Measurements from ENCODE around the gene SPDYE1. TPM values are rescaled to one million over a fixed set of nuclear protein-coding genes. Genes with fewer than 3 reads are reported as not detected.
"Not testable (repeated sequence)": the region's sequence is repeated elsewhere in the genome, so short reads cannot be mapped to it uniquely, and the experiment has no call there.

SPDYE1 gene
- total RNA-seq, 1 donor from 2014 or later: not detected

DNA sequence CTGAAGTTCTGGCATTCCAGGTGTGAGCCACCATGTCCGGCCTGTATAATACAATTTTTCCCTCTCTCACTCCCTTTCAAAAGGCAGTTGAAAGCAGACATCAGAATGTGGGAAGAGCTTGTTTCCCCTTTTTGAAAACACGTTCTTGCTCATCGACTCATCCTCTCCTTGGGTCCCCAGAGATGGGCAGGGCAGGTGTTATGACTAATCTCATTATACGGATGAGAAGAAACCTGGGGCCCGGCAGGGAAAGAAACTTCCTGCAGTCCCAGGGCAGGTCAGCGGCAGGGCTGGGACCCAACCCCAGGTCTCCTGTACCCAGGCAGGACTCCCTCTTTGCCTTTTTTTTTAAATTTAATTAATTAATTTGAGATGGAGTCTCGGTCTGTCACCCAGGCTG, 4.8 kb upstream of the SPDYE1 start:
- not testable (repeated sequence) for DNase-seq (ENCODE audit: low read depth in 2 of 2)

DNA sequence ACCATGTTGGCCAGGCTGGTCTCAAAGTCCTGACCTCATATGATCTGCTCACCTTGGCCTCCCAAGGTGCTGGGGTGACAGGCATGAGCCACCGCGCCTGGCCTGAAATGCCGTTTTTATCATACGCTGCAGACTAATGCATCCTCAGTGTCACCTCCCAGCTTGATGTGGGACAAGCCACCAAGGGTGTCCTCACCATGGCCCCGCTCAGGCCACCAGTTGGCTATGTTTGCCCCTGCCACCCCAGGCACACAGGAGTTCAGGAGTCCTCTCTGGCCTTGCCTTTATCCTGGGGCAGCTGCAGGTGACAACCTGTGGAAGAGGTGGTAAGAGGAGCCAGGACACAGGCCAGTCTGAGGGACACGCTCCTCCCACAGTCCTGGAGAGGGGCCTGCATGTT, 3.0 kb upstream of the SPDYE1 start:
- DNase-seq (ENCODE audit: low read depth in 2 of 2): not testable (repeated sequence)

DNA sequence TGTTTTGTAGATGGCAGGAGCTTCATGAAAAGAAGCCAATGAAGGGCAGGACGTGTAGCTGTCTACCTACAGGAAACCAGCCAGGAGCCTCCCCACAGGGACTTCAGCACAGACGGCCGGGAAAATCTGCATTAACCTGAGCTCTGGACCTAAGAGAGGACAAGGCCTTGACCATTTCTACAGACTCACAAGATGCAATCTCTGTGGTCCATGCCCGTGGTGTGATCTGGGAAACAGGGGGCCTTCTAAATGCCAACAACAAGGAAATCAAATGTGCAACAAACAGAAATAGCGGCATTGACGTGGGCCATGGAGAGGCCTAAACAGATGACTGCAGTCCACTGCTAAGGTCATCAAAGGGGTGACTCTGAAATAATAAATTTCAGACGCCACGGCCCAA, 14.4 kb downstream of the SPDYE1 start:
- not testable (repeated sequence) for DNase-seq (ENCODE audit: low read depth in 2 of 2)

DNA sequence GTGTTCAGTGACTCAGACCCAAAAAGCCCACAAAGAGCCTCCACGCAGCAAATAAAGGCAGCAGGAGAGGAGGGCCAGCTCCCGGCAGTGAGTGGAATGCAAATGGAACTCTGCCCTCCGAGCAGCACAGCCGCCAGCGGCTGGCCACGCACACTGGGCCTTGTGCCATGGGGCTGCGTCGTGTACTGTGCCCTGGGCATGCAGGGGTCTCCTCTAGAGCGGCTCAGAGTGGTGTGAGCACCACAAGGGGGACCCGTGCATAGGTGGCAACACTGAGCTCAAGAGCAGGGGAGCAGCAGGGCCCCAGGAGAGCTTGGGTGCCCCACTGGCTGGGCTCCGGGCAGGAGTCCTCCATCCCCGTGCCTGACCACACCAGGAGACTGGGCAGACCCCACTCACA, 17.4 kb downstream of the SPDYE1 start:
- DNase-seq (ENCODE audit: low read depth in 2 of 2): not testable (repeated sequence)

DNA sequence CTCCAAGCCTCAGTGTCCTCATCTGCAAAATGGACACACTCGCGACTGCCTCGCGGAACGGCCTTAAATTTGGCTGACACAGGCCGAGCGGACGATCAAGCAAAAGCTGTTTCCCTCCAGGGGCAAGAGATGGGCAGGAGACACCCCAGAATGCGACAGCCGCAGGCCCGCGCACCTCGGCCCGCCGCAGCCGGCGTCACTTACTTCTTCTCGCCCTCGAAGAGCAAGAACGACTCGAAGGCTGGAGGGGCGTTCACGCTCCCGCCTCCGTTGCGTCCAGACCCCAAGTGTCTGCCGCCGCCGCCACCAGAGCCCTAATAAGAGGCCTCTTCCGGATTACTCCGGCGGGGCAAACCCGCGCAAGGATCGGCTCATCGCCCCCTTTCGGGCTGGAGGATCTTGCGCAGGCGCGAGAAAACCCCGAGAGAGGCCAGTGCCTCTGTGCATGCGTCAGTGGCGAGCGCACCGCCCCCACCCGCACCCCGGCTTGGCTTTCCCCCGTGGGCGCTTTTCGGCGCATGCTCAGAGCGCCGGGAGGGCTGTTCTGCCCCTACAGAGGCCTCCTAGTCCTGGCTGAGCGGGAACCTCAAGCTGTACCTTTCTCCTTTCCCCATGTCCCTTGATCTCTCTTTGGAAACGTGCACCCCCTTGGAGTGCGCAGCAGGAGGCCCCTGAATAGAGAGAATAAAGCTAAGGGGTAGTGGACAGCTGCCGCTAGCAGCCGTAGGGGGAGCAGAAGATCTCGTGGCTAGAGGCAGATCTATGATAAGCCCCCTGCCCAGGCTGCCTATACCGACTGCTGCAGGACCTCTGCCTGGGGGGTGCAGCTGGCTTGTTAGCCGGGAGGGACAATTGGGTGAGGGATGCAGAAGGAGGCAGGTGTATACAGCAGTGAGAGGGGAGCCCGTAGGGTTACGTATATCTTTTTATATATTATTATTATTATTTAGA, 21.4 kb downstream of the SPDYE1 start:
- DNase-seq (ENCODE audit: low read depth in 2 of 2): peak; percentile 94

DNA sequence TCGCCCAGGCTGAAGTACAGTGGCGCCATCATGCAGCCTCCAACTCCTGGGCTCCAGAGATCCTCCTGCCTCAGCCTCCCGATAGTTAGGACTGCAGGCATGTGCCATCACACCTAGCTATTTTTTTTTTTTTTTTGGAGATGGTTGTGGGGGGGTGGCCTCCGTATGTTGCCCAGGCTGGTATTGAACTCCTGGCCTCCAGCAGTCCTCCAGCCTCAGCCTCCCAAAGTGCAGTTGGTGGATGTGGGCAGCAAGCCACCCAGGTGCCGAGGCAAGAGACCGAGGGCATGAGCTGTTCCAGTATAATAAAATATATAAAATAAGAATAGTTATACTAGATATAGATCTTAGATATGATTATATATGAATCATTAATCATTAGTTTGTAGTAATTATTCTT, 22.1 kb downstream of the SPDYE1 start:
- DNase-seq (ENCODE audit: low read depth in 2 of 2): not testable (repeated sequence)

DNA sequence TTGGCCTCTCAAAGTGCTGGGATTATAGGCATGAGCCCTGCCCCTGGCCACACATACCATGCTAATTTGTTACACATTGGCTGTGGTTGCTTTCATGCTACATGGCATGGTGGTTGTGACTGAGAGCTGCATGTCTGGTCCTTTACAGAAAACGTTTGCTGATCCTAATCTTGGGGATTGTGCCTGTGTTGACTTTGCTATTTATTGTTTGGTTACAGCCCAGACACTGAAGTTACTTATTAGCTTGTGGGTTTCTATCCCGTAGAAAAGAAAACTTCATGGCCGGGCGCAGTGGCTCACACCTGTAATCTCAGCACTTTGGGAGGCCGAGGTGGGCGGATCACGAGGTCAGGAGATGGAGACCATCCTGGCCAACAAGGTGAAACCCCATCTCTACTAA, 24.4 kb downstream of the SPDYE1 start:
- DNase-seq (ENCODE audit: low read depth in 2 of 2): not testable (repeated sequence)

DNA sequence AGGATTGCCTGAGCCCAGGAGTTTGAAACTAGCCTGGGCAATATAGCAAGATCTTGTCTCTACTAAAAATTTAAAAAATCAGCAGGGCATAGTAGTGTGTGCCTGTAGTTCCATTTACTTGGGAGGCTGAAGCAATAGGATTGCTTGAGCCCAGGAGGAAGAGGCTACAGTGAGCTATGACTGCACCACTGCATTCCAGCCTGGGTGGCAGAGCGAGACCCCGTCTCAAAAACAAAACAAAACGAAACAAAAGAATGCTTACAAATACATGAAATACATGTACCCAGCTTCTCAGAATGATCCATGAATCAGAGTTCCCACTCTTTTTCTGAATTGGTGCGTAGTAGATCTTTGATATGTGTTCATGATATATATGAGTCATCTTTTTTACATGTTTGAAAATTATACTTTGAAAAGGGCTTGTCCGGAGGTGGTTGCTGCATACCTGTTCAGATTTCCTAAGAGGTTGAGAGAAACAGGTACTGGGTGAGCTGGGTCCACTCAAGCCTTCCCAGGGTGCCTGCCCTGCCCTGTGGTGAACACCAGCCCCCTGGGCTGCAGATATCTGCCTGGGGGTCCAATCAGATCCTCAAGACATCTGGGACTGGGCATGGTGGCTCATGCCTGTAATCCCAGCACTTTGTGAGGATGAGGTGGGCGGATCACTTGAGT, 25.2 kb downstream of the SPDYE1 start:
- DNase-seq (ENCODE audit: low read depth in 2 of 2): not testable (repeated sequence)

DNA sequence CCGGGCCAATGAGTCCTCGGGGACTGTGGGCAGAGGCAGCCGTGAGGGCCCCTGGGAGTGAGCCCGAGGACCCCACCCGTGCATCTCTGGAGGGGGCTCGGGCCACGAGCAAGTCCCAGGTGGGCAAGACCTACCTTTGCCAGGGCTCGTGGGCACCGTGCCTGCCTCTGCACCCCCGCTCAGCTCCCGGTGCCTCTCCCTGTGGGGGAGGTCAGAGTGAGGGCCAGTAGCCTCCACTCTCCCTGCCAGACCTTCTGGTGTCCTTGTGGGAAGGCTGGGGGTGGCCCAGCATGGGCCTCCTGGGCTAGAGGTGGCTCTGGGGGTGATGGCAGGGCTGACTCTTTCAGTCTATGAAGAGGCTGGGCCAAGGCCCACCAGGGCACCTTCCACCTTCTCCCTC, 31.7 kb downstream of the SPDYE1 start:
- not testable (repeated sequence) for DNase-seq (ENCODE audit: low read depth in 2 of 2)

DNA sequence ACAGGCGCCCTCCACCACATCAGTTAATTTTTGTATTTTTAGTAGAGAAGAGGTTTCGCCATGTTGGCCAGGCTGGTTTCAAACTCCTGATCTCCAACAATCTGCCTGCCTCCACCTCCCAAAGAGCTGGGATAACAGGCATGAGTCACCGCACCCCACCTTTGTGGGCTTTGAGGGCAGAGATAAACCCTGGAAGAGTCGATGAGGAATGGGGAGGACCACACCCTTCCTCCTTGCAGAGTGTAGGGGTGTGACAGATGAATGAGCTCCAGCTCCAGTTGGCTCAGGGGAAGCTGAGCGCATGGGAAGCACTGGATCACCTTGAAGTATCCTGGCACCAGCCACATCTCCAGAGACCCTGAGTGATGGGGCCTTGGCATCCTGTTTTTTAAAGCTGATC, 32.3 kb downstream of the SPDYE1 start:
- not testable (repeated sequence) for DNase-seq (ENCODE audit: low read depth in 2 of 2)

DNA sequence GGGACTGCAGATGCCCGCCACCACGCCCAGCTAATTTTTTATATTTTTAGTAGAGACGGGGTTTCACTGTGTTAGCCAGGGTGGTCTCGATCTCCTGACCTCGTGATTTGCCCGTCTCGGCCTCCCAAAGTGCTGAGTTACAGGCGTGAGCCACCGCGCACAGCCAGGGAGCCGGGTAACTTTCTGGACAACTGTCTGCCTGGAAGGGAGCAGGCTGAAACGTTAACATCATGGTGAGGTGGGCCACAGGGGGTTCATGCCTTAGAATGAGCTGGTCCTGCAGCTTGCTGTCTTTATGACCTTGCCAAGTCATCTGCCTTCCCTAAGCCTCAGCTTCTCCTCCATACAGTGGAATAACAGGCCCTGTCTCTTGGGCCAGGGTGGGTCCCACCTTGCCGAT, 33.6 kb downstream of the SPDYE1 start:
- DNase-seq (ENCODE audit: low read depth in 2 of 2): not testable (repeated sequence)

DNA sequence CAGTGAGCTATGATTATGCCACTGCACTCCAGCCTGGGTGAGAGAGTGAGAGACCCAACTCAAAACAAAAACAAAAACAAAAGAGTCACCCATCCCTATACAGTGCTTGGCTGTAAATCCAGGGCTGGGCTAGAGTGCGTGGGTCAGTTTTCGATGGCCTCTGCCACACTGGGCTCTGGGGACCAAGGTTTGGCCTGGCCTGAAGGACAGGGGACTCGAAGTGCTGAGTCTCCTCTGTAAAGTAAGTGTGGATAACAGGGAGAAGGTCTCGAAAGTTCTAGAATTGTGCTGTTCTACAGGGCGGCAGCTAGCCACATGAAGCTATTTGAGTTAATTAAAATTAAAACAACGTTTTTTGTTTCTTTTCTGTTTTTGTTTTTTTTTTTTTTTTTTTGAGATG, 34.3 kb downstream of the SPDYE1 start:
- DNase-seq (ENCODE audit: low read depth in 2 of 2): not testable (repeated sequence)

DNA sequence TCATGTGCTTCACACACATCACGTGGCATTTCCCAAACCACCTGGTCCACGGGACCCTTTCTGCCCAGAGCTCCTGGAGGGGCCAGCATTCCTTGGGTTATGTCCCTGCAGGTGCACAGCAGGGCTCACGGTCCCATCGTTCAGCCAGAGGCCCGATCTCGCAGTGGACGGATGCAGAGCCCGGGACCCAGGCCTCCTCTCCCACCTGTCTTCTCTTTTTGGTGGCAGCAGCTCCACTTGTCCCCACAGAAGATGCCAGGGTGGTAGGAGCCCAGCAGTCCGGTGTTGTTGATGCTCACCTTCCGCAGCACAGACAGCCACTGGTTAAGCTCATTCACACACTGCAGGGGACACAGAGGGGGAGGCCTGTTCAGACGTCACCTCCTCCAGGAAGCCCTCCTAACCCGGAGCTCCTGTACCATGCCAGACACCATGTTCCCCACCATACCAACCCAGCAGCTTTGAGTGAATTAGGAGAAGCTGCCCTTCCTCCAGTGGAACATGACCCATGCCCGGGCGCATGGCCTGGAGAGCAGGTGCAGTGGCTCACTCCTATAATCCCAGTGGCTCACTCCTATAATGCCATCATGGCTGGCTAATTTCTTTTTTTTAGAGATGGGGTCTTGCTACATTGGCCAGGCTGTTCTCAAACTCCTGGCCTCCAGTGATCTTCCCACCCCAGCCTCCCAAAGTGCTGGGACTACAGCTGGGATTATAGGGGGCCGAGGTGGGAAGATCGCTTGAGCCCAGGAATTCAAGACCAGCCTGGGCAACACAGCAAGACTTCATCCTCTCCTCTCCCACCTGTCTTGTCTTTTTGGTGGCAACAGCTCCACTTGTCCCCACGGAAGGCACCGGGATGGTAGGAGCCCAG, 36.5 kb downstream of the SPDYE1 start:
- not testable (repeated sequence) for DNase-seq (ENCODE audit: low read depth in 2 of 2)

DNA sequence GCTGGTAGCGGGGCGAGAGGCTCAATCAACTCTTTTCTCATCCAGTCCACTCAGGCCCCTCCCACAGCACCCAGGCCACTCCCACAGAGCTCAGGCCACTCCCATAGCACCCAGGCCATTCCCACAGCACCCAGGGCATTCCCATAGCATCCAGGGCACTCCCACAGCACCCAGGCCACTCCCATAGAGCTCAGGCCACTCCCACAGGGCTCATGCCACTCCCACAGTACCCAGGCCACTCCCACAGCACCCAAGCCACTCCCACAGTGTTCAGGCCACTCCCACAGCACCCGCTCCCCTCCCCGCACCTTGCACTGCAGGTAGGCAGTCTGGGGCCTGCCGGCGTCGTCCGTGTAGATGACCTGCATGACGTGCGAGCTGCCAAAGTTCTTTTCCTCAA, 38.7 kb downstream of the SPDYE1 start:
- DNase-seq (ENCODE audit: low read depth in 2 of 2): peak; percentile 37 to 46

DNA sequence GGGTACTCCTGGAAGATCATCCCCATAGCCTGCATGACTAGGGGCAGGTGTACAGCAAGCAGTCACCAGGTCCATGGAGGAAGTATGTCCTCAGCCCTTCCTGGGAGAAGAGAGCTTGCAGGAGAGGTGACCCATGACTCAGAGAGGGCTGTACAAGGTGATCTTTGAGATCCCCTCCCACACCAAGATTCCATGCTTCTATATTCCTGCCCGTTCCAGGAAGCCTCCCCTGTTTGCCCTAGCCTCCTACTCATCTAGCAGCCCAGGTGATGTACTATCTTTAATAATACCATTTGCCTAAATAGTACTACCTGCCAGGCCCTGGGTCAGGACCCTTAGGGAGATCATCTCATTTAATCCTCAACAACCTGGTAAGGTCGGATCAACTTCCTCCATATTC, 40.3 kb downstream of the SPDYE1 start:
- DNase-seq (ENCODE audit: low read depth in 2 of 2): not testable (repeated sequence)

DNA sequence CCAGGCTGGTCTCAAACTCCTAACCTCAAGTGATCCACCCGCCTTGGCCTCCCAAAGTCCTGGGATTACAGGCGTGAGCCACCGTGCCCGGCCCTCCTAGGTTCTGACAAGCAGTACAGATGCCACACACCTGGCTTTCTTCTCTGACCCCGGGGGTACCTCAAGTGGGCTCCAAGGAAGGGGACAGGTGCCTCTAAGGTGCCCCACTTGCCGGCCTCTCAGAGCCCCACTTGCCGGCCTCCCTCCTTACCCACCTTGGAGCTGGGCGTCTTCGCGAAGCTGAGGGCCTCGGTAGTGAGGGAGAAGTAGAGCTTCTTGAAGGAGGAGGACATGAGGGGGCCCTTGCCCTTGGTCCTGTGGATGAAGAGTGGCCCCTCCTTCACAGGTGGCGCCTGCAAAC, 40.9 kb downstream of the SPDYE1 start:
- DNase-seq (ENCODE audit: low read depth in 2 of 2): not testable (repeated sequence)

DNA sequence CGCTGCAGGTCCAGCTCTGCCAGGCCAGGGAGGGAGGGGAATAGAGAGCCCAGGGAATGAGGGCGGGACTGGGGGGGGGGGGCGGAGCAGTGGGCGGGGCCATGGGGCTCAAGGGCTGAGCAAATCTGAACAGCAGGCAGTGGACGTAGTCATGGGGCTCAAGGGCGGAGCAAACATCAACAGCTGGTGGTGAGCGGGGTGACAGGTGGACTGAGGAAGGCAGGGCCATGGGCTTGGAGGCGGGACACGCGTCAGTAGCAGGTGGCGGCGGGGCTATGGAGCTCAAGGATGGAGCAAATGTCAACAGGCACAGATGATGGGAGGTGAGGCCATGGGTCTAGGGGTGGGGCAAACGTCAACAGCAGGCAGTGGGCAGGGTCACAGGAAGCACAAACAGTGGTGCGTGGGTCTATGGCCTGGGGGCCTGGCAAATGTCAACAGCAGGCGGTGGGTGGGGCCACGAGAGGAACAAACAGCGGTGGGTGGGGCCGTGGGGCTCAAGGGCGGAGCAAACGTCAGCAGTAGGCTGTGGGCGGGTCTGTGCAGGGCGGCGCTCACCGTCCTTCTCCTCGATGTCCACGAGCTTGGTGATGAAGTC, 41.4 kb downstream of the SPDYE1 start:
- peak; percentile 31 to 72 for DNase-seq (ENCODE audit: low read depth in 2 of 2)

DNA sequence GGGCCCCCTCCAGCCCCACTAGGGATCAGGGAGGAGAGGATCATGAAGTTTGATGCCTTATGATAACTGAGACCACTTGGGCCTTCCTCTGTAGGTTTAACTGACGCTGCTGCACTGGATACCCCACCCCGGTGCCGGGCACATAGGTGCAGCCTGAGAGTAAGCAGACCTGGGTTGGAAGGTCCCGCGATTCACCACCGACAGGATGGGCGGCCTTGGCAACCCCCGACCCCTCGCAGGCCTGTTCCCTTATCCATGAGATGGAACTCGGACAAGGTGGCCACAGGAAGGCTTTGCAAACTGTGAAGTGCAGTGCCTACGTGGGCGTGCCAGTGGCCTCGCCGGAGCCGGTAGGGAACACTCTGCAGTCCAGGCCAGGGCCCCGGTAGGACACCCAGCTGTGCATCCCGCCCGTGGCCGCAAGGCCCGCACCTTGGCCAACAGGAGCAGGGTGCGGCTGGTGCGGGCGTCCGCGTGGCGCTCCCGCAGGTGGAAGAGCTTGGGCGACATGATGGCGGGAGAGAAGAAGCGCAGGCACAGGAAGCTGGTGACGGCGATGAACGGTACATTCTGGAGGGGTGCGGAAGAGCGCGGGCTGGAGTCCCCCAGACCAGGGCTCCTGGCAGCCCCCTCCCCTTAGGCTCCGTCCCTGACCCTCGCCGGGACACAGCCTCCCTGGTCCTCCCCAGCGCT, 42.2 kb downstream of the SPDYE1 start:
- DNase-seq (ENCODE audit: low read depth in 2 of 2): not testable (repeated sequence)

DNA sequence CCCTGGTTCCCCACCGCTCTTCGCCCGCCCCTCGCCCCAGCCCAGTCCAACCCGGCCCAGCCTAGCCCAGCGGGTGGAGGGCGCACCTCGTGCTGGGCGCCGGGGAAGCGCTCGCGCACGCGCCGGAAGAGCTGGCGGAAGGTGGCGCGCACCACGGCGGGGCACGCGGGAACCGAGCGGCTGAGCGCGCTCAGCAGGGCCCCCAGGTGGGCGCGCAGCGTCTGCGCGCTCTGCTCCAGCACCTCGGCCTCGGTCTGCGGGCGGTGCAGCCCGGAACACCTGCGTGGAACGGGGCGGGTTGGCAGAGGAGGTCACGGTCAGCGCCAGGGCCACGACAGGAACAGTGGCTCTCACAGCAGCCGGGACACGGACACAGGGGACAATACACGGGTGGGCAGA, 42.8 kb downstream of the SPDYE1 start:
- DNase-seq (ENCODE audit: low read depth in 2 of 2): peak in 1 of 2 donors; percentile 23

DNA sequence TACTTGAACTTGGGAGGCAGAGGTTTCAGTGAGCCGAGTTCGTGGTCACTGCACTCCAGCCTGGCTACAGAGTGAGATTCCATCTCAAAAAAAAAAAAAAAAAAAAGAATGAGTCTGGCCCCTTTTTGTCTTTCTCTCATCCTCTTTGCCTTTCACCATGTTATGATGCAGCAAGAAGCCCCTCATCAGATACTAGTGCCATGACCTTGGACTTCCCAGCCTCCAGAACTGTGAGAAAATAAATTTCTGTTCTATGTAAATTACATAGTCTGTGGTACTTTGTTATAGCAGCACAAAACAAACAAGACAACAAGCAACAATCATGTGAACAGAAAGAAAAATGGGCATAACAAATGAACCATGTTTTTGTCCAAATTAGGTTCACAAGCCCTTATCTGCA, 44.5 kb downstream of the SPDYE1 start:
- no peak for DNase-seq (ENCODE audit: low read depth in 2 of 2)

DNA sequence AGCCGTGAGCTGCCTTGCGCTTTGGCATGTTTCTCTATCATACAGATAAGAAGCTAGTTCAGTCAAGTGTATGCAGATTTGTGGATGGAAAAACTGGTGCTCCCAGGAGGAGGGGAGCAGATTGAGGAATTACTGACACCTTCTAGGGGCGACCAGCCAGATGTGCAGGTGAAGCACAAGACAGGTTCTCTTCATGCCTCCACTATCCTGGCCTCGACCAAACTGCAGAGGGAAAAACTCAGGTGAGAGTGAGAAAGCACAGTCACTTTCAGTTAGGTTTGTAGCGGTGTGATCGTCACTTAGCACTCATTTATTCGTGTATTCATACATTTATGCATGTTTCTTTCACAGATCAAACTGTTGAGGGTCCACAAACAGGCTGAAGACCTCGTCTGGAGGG, 46.2 kb downstream of the SPDYE1 start:
- DNase-seq (ENCODE audit: low read depth in 2 of 2): no peak

Data from lung microvascular endothelial cell (primary cell).